Loucy (cell line): ENCODE results near the gene PORCN.
A peak's percentile ranks its signal among the peaks of the same experiment; 100 is the strongest.

Experiments used
- H2AFZ ChIP-seq: fragments of 200-600 bp; sonication (generic); 2 replicates; pipeline ENCODE4 v1.6.0; 2016; ENCODE audit warnings: antibody characterized with exemption, mild to moderate bottlenecking, low read length, moderate library complexity
- H3F3A ChIP-seq: fragments of 200-600 bp; 2 replicates; pipeline ENCODE4 v1.6.0; 2016; ENCODE audit warnings: antibody characterized with exemption, low read depth, mild to moderate bottlenecking
- H3K27me3 ChIP-seq: fragments of 200-600 bp; sonication (generic); 2 replicates; pipeline ENCODE4 v1.6.1; 2014; ENCODE audit warnings: low read length, mild to moderate bottlenecking; ENCODE audit not compliant: insufficient read depth, poor library complexity, severe bottlenecking
- H3K36me3 ChIP-seq: fragments of 200-600 bp; sonication (generic); 2 replicates; pipeline ENCODE4 v1.6.1; 2016; ENCODE audit warnings: low read length; ENCODE audit not compliant: insufficient read depth
- H3K4me1 ChIP-seq: fragments of 200-600 bp; sonication (generic); 2 replicates; pipeline ENCODE4 v1.5.1; 2014; ENCODE audit warnings: low read length, mild to moderate bottlenecking; ENCODE audit not compliant: insufficient read depth, poor library complexity, severe bottlenecking
- H3K4me2 ChIP-seq: fragments of 200-600 bp; sonication (generic); 2 replicates; pipeline ENCODE4 v1.6.0; 2014; ENCODE audit warnings: antibody characterized with exemption, low read length, low read depth, mild to moderate bottlenecking; ENCODE audit not compliant: poor library complexity, severe bottlenecking
- H3K4me3 ChIP-seq: fragments of 200-600 bp; sonication (generic); 2 replicates; pipeline ENCODE4 v1.5.1; 2014; ENCODE audit warnings: low read length, mild to moderate bottlenecking, mixed read lengths; ENCODE audit not compliant: poor library complexity, severe bottlenecking
- H3K79me2 ChIP-seq: fragments of 200-600 bp; sonication (generic); 2 replicates; pipeline ENCODE4 v1.6.1; 2014; ENCODE audit warnings: low read length; ENCODE audit not compliant: insufficient read depth
- H3K9ac ChIP-seq: fragments of 200-600 bp; sonication (generic); 2 replicates; pipeline ENCODE4 v1.6.0; 2014; ENCODE audit warnings: mild to moderate bottlenecking, low read depth, low read length, moderate library complexity; ENCODE audit not compliant: poor library complexity, severe bottlenecking
- H3K9me2 ChIP-seq: fragments of 200-600 bp; sonication (generic); replicated peaks from 2 replicates; pipeline ENCODE4 v1.6.1; 2016; ENCODE audit warnings: low read depth, low read length, mixed read lengths
- H3K9me3 ChIP-seq: fragments of 200-600 bp; sonication (generic); 2 replicates; pipeline ENCODE4 v1.6.1; 2014; ENCODE audit warnings: mild to moderate bottlenecking, antibody characterized with exemption, low read length, low read depth; ENCODE audit not compliant: insufficient read depth
- H4K20me1 ChIP-seq: fragments of 200-600 bp; sonication (generic); 2 replicates; pipeline ENCODE4 v1.6.0; 2014; ENCODE audit warnings: antibody characterized with exemption, low read length, mild to moderate bottlenecking; ENCODE audit not compliant: insufficient read depth, poor library complexity, severe bottlenecking
- CTCF ChIP-seq: fragments of 200-600 bp; sonication (generic); conservative IDR thresholded peaks from 2 replicates; pipeline ENCODE4 v1.5.1; 2014; ENCODE audit warnings: mild to moderate bottlenecking, antibody characterized with exemption, low read length
- EZH2phosphoT487 ChIP-seq: fragments of 200-600 bp; IDR thresholded peaks from 2 replicates; pipeline ENCODE4 v1.6.1; 2018; ENCODE audit warnings: antibody characterized with exemption, mild to moderate bottlenecking, moderate library complexity, borderline replicate concordance

PORCN gene

GRCh38 chrX:48478806-48479205 is 30.0 kb upstream of the PORCN start:
- Histone ChIP-seq H3K4me2 (peak overlapping the region; percentile 78), H3K36me3 (peaks cover 18% of the 10 kb centered on the region; the same call in 1 of the 2 replicates), H3K4me1 (peaks cover 11% of the 10 kb centered on the region), H2AFZ (no peak overlapping the region), H3F3A (no peaks in the 10 kb centered on the region), H4K20me1 (no peaks in the 10 kb centered on the region), H3K79me2 (peaks cover 39% of the 10 kb centered on the region), H3K9me2 (no peaks in the 10 kb centered on the region), H3K27me3 (no peaks in the 10 kb centered on the region), H3K9me3 (no peaks in the 10 kb centered on the region), H3K9ac (no peak overlapping the region), H3K4me3 (no peak overlapping the region)
- no peak for TF ChIP-seq CTCF
- TF ChIP-seq EZH2phosphoT487 = no peak

GRCh38 chrX:48480142-48480541 is 28.6 kb upstream of the PORCN start:
- peaks cover 33% of the 10 kb centered on the region for H3K79me2 ChIP-seq
- no peaks in the 10 kb centered on the region for H3K9me2 ChIP-seq
- H3K36me3 ChIP-seq = peaks cover 19% of the 10 kb centered on the region; the same call in 1 of the 2 replicates
- peaks cover 7% of the 10 kb centered on the region for H3K4me1 ChIP-seq
- no peak overlapping the region for H3K4me2 ChIP-seq
- H3K9ac ChIP-seq = no peak overlapping the region
- TF ChIP-seq EZH2phosphoT487 (no peak), CTCF (no peak)
- H3K4me3 ChIP-seq = no peak overlapping the region
- H2AFZ ChIP-seq = no peak overlapping the region
- no peaks in the 10 kb centered on the region for H4K20me1 ChIP-seq
- H3K9me3 ChIP-seq = no peaks in the 10 kb centered on the region
- H3F3A ChIP-seq = no peaks in the 10 kb centered on the region
- no peaks in the 10 kb centered on the region for H3K27me3 ChIP-seq

- TF ChIP-seq EZH2phosphoT487 = no peak
- TF ChIP-seq CTCF = no peak
- Histone ChIP-seq H3K36me3 (peaks cover 19% of the 10 kb centered on the region; the same call in 1 of the 2 replicates), H3F3A (no peaks in the 10 kb centered on the region), H3K4me1 (peaks cover 7% of the 10 kb centered on the region), H3K27me3 (no peaks in the 10 kb centered on the region), H3K9me2 (no peaks in the 10 kb centered on the region), H3K9me3 (no peaks in the 10 kb centered on the region), H3K4me2 (no peak overlapping the region), H3K9ac (no peak overlapping the region), H4K20me1 (no peaks in the 10 kb centered on the region), H3K4me3 (no peak overlapping the region), H2AFZ (no peak overlapping the region), H3K79me2 (peaks cover 33% of the 10 kb centered on the region)
Observed at GRCh38 chrX:48480583-48480982, 28.2 kb upstream of the PORCN start.
